ENCODE measurements around the gene OR6B2. TPM values are rescaled to one million over a fixed set of nuclear protein-coding genes. Genes with fewer than 3 reads are reported as not detected.

OR6B2 gene
- total and polyA plus RNA-seq, 4 donors: not detected

DNA sequence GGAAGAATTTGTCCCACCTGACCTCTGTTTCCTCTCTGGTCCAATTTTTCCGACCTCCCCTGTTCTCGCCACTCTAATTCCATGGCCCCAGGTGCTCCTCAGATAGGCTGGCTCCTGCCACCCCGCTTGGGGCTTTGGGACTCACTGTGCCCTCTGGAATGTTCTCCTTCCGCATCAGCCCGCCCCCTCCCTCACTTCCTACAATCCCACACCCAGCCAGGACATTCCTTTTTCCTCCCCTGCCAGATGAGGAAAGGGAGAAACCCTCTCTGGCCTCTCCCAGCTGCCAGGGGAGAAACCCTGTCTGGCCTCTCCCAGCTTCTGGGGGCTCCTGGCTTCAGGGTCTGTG, 3.1 kb upstream of the OR6B2 start:
- no peak overlapping the region for H3K9ac ChIP-seq (ENCODE audit: insufficient read depth in 1 of 2, low read length in 2 of 2)
- no peaks in the 10 kb centered on the region for H3K27me3 ChIP-seq (ENCODE audit: control insufficient read depth in 3 of 3, insufficient read depth in 3 of 3, low read length in 2 of 3)
- ATAC-seq (ENCODE audit: insufficient read depth, low FRiP score): no peak
- no peak for TF ChIP-seq CTCF (IDR thresholded peaks at IDR 0.05; ENCODE audit: control extremely low read depth, extremely low read depth)
- no peak for DNase-seq
- H3K4me1 ChIP-seq (ENCODE audit: control insufficient read depth in 5 of 5, insufficient read depth in 5 of 5, low read length in 5 of 5): no peaks in the 10 kb centered on the region
- no peak overlapping the region for H3K4me3 ChIP-seq
- WGBS, 2 donors: 45 to 60% methylated on average over 5 of the region's 5 CpGs
- H3K27ac ChIP-seq (ENCODE audit: low read depth in 1 of 2, low read length in 1 of 2): no peak overlapping the region
- H3K9me3 ChIP-seq (ENCODE audit: control insufficient read depth in 4 of 4, insufficient read depth in 3 of 4, low read length in 3 of 4): no peaks in the 10 kb centered on the region
- no peaks in the 10 kb centered on the region for H3K36me3 ChIP-seq (ENCODE audit: control insufficient read depth in 4 of 4, insufficient read depth in 4 of 4, low read length in 4 of 4)

GRCh38 chr2:240032406-240033329, 2.4 kb upstream of the OR6B2 start:
- 72 to 80% methylated on average over 14 of the region's 14 CpGs for WGBS, 2 donors
- TF ChIP-seq CTCF (IDR thresholded peaks at IDR 0.05; ENCODE audit: control extremely low read depth, extremely low read depth): no peak
- no peaks in the 10 kb centered on the region for H3K9me3 ChIP-seq (ENCODE audit: control insufficient read depth in 4 of 4, insufficient read depth in 3 of 4, low read length in 3 of 4)
- H3K27me3 ChIP-seq (ENCODE audit: control insufficient read depth in 3 of 3, insufficient read depth in 3 of 3, low read length in 2 of 3): no peaks in the 10 kb centered on the region
- no peak overlapping the region for H3K9ac ChIP-seq (ENCODE audit: insufficient read depth in 1 of 2, low read length in 2 of 2)
- DNase-seq: no peak
- H3K27ac ChIP-seq (ENCODE audit: low read depth in 1 of 2, low read length in 1 of 2): no peak overlapping the region
- no peak overlapping the region for H3K4me3 ChIP-seq
- H3K4me1 ChIP-seq (ENCODE audit: control insufficient read depth in 5 of 5, insufficient read depth in 5 of 5, low read length in 5 of 5): no peaks in the 10 kb centered on the region
- H3K36me3 ChIP-seq (ENCODE audit: control insufficient read depth in 4 of 4, insufficient read depth in 4 of 4, low read length in 4 of 4): no peaks in the 10 kb centered on the region
- ATAC-seq (ENCODE audit: insufficient read depth, low FRiP score): no peak

GRCh38 chr2:240024766-240025165, 5.5 kb downstream of the OR6B2 start:
- TF ChIP-seq CTCF (IDR thresholded peaks at IDR 0.05; ENCODE audit: control extremely low read depth, extremely low read depth): no peak
- Histone ChIP-seq H3K36me3 (ENCODE audit: control insufficient read depth in 4 of 4, insufficient read depth in 4 of 4, low read length in 4 of 4) (peaks cover 4 to 15% (median 10%) of the 10 kb centered on the region in 4 donors), H3K27ac (ENCODE audit: low read depth in 1 of 2, low read length in 1 of 2) (peak overlapping the region; percentile 52 to 64), H3K4me3 (peak overlapping the region; percentile 98), H3K4me1 (ENCODE audit: control insufficient read depth in 5 of 5, insufficient read depth in 5 of 5, low read length in 5 of 5) (peaks cover 0 to 12% (median 2%) of the 10 kb centered on the region in 5 donors), H3K27me3 (ENCODE audit: control insufficient read depth in 3 of 3, insufficient read depth in 3 of 3, low read length in 2 of 3) (no peaks in the 10 kb centered on the region), H3K9ac (ENCODE audit: insufficient read depth in 1 of 2, low read length in 2 of 2) (peak overlapping the region; percentile 72 to 75), H3K9me3 (ENCODE audit: control insufficient read depth in 4 of 4, insufficient read depth in 3 of 4, low read length in 3 of 4) (no peaks in the 10 kb centered on the region)
- ATAC-seq (ENCODE audit: insufficient read depth, low FRiP score): peak; percentile 19
- peak in 1 of 3 donors; percentile 25 for DNase-seq
- WGBS, 2 donors: 1% methylated on average over 22 of the region's 22 CpGs

Data from lung (tissue), 12 donors.